AG08396 (cell line): ENCODE results near the gene LRMDA.
"Not testable (repeated sequence)": the region's sequence is repeated elsewhere in the genome, so short reads cannot be mapped to it uniquely, and the experiment has no call there.

ENCODE experiments used
- DNase-seq: peaks from one replicate; pipeline ENCODE4 v3.0.0; 2012; ENCODE audit warnings: low spot score, mixed read lengths

LRMDA gene

DNA sequence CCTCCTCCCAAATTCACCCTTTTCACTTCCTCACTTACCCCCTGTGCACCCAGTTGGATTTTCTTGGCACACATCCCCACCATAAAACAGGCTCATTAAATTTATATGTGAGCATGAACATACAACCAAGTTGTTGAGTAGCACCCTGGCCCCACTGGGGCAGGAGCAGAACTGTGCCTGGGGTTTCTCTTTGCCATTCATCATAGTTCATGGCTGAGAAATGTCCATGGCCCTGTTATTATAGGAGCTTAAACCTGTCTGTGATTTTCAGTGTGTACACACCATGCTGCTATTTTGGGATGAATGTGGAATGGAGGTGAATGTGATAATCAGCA lies 618.8 kb downstream of the LRMDA start:
- DNase-seq, result no peak

DNA sequence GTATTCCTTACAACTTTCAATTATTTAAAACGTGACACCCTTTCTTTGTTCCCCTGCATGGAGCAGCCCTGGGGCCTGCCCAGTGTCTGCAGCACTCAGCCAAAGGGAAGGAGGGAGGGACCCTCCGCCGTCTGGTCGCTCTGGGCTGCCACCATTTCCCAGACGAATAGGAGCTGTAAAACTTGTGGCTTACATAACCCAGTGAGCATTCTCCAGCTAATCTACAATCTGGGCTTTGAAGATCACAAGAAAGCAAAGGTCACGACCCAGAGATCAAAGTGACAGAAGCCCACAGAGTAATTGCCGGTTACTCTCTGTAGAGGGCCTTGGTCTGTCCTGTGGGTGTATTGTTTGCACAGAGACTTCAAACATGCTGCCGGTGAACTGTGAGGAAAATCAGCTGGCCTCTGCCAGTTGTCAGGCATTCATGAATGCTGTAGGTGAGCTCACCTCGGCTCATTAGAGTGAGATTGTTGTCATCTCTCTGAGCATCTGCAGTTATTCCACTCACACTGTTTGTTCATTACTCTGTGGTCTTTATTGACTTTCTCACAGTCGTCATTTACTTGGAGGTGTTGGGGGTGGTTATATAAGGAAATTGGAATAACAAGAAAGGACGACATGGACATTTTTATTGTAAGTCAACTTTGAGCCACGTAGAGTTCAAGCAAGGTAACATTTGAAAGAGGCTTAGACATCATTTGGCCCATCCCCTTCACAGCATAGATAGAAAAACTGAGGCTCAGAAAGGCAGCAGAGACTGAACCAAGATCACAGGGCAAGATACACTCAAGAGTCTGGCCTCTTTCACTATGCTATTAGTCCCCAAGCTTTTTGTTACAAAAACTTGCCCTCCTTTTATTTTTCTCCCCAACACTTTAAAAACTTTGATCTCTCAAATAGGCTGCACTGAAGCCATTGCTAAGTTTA lies 619.8 kb downstream of the LRMDA start:
- DNase-seq, result no peak

DNA sequence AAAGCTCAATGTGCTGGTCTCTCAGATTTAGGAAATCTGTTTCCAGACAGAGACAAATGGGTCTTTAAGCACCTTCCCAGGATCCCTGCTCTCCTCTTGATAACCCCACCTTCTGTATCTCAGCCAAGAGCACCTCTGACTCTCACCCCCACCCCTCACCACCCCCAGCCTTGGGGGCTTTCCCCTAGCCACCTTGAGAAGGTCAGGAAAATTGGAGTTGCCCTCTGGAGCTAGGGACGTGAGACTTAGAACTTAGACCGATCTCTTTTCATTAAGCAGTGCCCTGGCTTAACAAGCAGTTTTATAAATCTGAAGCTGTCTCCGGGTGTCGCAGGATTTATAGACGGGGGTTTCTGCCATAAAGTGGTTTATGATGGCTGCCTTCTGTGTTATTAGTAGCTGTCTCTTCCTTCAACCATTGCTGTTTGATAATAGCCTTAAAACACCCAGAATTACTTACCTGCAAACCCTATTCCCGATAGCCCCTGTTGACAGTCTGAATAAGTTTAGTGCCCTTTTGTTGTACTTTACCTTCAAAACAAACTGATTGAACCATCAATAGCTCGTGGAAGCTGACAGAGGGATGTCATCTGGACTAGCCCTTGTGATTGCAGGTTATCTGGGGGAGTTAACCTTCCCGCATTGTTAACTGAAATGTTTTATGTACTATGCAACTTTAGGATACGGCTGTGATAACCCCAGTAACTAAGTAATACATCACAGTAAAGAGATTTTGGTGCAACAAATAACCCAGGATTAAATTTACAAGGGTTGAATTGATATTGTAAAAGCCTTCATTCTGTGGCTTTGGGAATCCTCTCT lies 621.5 kb downstream of the LRMDA start:
- DNase-seq, result no peak

GRCh38 chr10:76055466-76055865 lies 624.0 kb downstream of the LRMDA start:
- DNase-seq, result no peak

DNA sequence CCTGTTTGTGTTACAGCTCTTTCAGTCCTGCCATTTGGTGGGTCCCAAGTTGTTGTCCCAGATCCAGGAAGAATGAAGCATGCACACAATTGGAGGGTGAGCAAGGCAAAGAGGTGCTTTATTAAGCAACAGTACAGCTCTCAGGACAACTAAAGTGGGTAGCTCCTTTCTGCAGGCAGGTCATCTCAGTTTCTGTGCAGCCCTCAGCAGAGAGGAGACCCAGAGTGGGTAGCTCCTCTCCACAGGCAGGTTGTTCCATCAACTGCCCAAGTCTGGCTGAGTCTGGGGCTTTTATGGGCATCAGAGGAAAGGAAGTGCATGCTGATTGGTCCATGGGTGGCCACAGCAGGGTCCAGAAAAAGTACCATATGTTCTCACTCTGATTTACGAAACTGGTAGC lies 624.5 kb downstream of the LRMDA start:
- no peak for DNase-seq

GRCh38 chr10:76060993-76061392 lies 629.6 kb downstream of the LRMDA start:
- not testable (repeated sequence) for DNase-seq

GRCh38 chr10:76066457-76066856 lies 635.0 kb downstream of the LRMDA start:
- no peak for DNase-seq

DNA sequence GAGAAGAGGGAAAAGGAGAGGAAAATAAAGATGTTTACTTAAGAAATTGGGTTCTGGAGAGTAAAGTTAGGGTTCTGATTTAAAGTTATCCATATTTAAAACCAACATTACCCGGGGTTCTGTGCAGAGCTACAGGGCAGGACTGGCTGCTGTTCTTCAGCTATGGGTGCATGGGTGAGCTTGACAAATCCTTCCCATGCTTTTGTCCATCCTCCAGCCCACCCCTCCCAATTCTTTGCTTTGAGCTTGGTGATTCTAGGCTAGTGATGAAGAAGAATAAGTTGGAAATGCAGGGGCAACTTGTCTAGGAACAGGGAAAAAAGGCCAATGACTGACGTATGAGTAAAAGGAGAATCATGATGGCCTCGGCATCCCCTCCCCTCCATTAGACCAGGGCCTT lies 636.0 kb downstream of the LRMDA start:
- no peak for DNase-seq

GRCh38 chr10:76068856-76069255 lies 637.4 kb downstream of the LRMDA start:
- DNase-seq, result no peak

GRCh38 chr10:76070916-76071315 lies 639.5 kb downstream of the LRMDA start:
- DNase-seq, result no peak

DNA sequence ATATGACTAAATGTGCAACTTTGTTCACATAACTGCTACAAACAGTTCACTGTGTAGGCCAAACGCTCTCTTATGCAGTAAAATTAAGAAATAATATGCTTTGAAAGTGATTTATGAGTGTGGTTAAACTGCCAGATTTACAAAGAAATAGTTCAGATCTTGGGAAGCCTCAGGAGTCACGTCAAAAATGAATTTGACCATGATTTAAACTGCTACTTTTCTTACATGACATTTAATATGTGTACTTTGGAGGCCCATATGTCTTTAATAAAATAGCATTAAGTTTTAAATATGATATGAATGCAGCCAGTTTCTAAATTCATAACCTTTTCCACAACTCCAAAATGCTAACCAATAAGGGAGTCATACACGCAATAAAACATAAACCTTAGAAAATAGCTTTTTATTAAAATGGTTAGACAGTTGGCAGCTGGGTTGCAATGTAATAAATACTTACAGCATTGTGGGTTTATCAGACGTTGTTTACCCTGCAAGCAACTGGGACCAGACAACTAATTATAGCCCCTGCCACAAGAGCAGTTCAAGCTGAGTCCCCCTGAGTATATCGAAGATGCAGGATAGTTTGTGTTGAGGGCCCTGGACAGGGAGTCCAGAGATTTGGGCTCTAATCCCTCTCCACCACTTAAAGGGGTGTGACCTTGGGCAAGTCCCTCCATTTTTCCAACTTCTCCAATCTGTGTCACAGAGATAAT lies 640.4 kb downstream of the LRMDA start:
- no peak for DNase-seq

- no peak for DNase-seq
These were observed 641.0 kb downstream of the LRMDA start for GRCh38 chr10:76072384-76072783.

GRCh38 chr10:76073524-76073923 lies 642.1 kb downstream of the LRMDA start:
- DNase-seq, result no peak

GRCh38 chr10:76074659-76075058 lies 643.2 kb downstream of the LRMDA start:
- DNase-seq, result no peak

DNA sequence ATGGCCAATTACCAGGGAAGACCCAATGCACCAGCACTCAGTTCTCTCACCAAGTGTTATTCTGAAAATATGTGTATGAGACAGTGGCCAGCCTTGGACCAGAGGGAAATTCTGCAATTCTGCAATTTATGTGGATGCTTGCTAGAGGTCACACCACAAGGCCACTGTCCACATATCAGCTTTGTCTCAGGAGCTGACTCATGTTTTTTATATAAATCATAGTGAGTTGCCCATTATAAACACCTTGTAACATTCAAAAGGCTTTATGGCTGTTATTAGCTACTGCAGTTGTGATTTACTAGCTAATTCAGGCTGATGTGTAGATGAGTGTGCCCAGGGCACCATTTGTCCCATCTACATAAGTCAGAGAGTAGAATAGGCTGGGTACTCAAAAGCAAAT lies 649.0 kb downstream of the LRMDA start:
- DNase-seq, result peak; percentile 36

GRCh38 chr10:76080991-76081390 lies 649.6 kb downstream of the LRMDA start:
- no peak for DNase-seq

- no peak for DNase-seq
These were observed 650.8 kb downstream of the LRMDA start for GRCh38 chr10:76082232-76082631.

DNA sequence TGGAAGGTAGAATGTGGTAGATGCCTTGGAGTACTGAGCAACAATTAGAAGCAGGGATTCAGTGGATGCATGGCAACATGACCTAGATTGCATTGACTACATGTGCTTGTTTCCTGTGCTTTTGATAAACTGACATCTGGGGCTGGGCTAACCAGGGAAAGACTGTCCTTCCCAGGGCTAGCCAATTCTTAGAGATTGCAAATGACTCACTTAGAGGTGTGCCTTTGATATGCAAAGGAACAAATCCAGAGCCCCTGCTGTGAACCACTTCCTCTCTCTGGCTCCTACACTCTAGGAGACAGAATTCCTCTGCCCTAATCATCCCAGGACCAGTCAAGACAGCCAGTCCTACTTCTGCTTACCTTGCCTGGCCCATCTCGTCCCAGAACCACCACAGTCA lies 651.5 kb downstream of the LRMDA start:
- DNase-seq, result no peak

GRCh38 chr10:76085002-76085816 lies 653.8 kb downstream of the LRMDA start:
- DNase-seq, result no peak

DNA sequence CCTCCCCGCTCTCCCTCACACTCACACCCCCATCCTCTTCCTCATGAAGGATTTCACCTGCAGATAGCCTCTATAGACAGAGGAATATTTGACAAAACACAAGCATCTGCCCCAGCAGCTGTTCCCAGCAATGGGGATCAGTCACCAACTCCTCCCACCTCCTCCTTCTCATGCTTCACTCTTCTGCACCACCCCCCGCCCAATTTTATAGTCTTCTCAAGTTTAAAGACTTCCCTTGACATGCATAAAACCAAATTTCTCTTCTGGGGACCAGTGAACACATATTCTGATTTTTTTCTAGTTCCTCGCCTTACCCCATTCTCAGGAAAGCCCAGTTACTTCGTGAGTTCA lies 654.4 kb downstream of the LRMDA start:
- DNase-seq, result no peak

GRCh38 chr10:76086170-76086760 lies 654.8 kb downstream of the LRMDA start:
- no peak for DNase-seq
